IMR-90 (cell line): ENCODE data around the gene LCMT2. TPM values are rescaled to one million over a fixed set of nuclear protein-coding genes. Genes with fewer than 3 reads are reported as not detected.

Experiments
- ATAC-seq: fragments of 200-7000 bp; cut with Tn5 transposase; 2 replicates; pipeline ENCODE4 v1.9.1; 2020; ENCODE audit warnings: low read depth, mild to moderate bottlenecking, moderate library complexity
- BruUV-seq: library from RNA; stranded (reverse); fragments of 400-500 nt; replicated peaks from 2 replicates; lab custom pipeline; 2021; lab: Mats Ljungman, UMichigan
- CTCF ChIA-PET: fragments of 300-600 bp; formaldehyde crosslinking; extraction: SDS; loops from one replicate; lab custom pipeline; 2021; ENCODE audit warnings: antibody characterized with exemption; lab: Yijun Ruan, JAX
- POLR2A ChIA-PET: fragments of 300-600 bp; sonication (Branson Sonifier 250); formaldehyde crosslinking; loops from one replicate; lab custom pipeline; 2022; ENCODE audit warnings: antibody characterized with exemption; ENCODE audit not compliant: unreplicated experiment; lab: Charles Lee
- DNase-seq: peaks from one replicate; pipeline ENCODE4 v3.0.0; 2013
- H2AFZ ChIP-seq: replicated peaks from 2 replicates; pipeline ENCODE3; 2013; ENCODE audit warnings: low read length, mild to moderate bottlenecking; ENCODE audit not compliant: poor library complexity
- H2AK5ac ChIP-seq: 2 replicates; pipeline ENCODE4 v1.6.1; 2013; ENCODE audit warnings: low read depth, low read length, inconsistent platforms
- H2AK9ac ChIP-seq: replicated peaks from 2 replicates; pipeline ENCODE3; 2013; ENCODE audit warnings: mild to moderate bottlenecking, low read depth, low read length, moderate library complexity; ENCODE audit not compliant: poor library complexity
- H2BK120ac ChIP-seq: 2 replicates; pipeline ENCODE4 v1.6.1; 2013; ENCODE audit warnings: low read depth, low read length, inconsistent platforms
- H2BK15ac ChIP-seq: 3 replicates; pipeline ENCODE4 v1.6.1; 2013; ENCODE audit warnings: low read depth, low read length, inconsistent platforms
- H2BK20ac ChIP-seq: 2 replicates; pipeline ENCODE4 v1.6.1; 2013; ENCODE audit warnings: low read depth, mild to moderate bottlenecking, inconsistent platforms, low read length, moderate library complexity
- H2BK5ac ChIP-seq: 2 replicates; pipeline ENCODE4 v1.6.1; 2013; ENCODE audit warnings: mild to moderate bottlenecking, low read depth, low read length, inconsistent platforms; ENCODE audit not compliant: poor library complexity, severe bottlenecking
- H3K14ac ChIP-seq: replicated peaks from 2 replicates; pipeline ENCODE4 v1.6.1; 2013; ENCODE audit warnings: low read depth, low read length, inconsistent platforms
- H3K18ac ChIP-seq: 2 replicates; pipeline ENCODE4 v1.6.1; 2013; ENCODE audit warnings: low read depth, low read length, control low read depth
- H3K23ac ChIP-seq: 2 replicates; pipeline ENCODE4 v1.6.1; 2013; ENCODE audit warnings: low read depth, low read length, inconsistent platforms
- H3K27ac ChIP-seq: 2 replicates; pipeline ENCODE4 v1.5.1; 2013; ENCODE audit warnings: mild to moderate bottlenecking, control low read depth, low read length; ENCODE audit not compliant: insufficient read depth
- H3K27me3 ChIP-seq: 2 replicates; pipeline ENCODE4 v1.6.1; 2013; ENCODE audit warnings: low read length; ENCODE audit not compliant: control insufficient read depth, insufficient read depth
- H3K36me3 ChIP-seq: 2 replicates; pipeline ENCODE4 v1.6.1; 2013; ENCODE audit warnings: low read length, mixed read lengths; ENCODE audit not compliant: control insufficient read depth, insufficient read depth
- H3K4ac ChIP-seq: 2 replicates; pipeline ENCODE4 v1.6.1; 2013; ENCODE audit warnings: low read depth, low read length, inconsistent platforms
- H3K4me1 ChIP-seq: 2 replicates; pipeline ENCODE4 v1.6.1; 2013; ENCODE audit warnings: low read length, mixed read lengths; ENCODE audit not compliant: control insufficient read depth, insufficient read depth
- H3K4me2 ChIP-seq: 2 replicates; pipeline ENCODE4 v1.6.1; 2013; ENCODE audit warnings: low read depth, mild to moderate bottlenecking, control low read depth, low read length, moderate library complexity
- H3K4me3 ChIP-seq: 2 replicates; pipeline ENCODE4 v1.5.1; 2013; ENCODE audit warnings: low read depth, mild to moderate bottlenecking, control low read depth, low read length, moderate library complexity; ENCODE audit not compliant: insufficient read depth
- H3K56ac ChIP-seq: 2 replicates; pipeline ENCODE4 v1.6.1; 2013; ENCODE audit warnings: low read length, inconsistent platforms; ENCODE audit not compliant: insufficient read depth; ENCODE audit errors: extremely low read depth
- H3K79me1 ChIP-seq, 2 experiments: 2 replicates each; pipeline ENCODE4 v1.6.1; 2013; ENCODE audit warnings: low read length in 2 of 2, inconsistent platforms in 1 of 2, low read depth in 1 of 2
- H3K9ac ChIP-seq: 2 replicates; pipeline ENCODE4 v1.6.1; 2013; ENCODE audit warnings: low read depth, low read length, control low read depth
- H3K9me1 ChIP-seq: 2 replicates; pipeline ENCODE4 v1.6.1; 2013; ENCODE audit warnings: low read length, inconsistent platforms; ENCODE audit not compliant: insufficient read depth
- H3K9me3 ChIP-seq: 2 replicates; pipeline ENCODE4 v1.6.1; 2013; ENCODE audit warnings: low read length; ENCODE audit not compliant: control insufficient read depth, insufficient read depth
- H4K20me1 ChIP-seq: 2 replicates; pipeline ENCODE4 v1.6.1; 2013; ENCODE audit warnings: low read length, inconsistent platforms; ENCODE audit not compliant: insufficient read depth
- H4K5ac ChIP-seq: 2 replicates; pipeline ENCODE4 v1.6.1; 2013; ENCODE audit warnings: mild to moderate bottlenecking, low read depth, low read length, control low read depth
- H4K8ac ChIP-seq, 2 experiments: 2 replicates each; pipeline ENCODE4 v1.6.1; 2013; ENCODE audit warnings: low read depth in 2 of 2, low read length in 2 of 2, control low read depth in 1 of 2, inconsistent platforms in 1 of 2
- H4K91ac ChIP-seq: 2 replicates; pipeline ENCODE4 v1.6.1; 2013; ENCODE audit warnings: low read depth, low read length, inconsistent platforms; ENCODE audit not compliant: insufficient read depth
- POLR2A ChIP-seq: IDR thresholded peaks from 2 replicates; pipeline ENCODE4 v1.6.1; 2012; ENCODE audit warnings: mild to moderate bottlenecking, low read depth, low read length
- WGBS, 2 experiments: methylation state at CpG; one replicate each; pipeline versions ENCODE4 v1.1.5 to v1.1.7; 2013; ENCODE audit warnings: missing lambda C conversion rate in 2 of 2; ENCODE audit not compliant: insufficient read length in 1 of 2; ENCODE audit errors: extremely low coverage in 2 of 2; 5-methylcytosine and 5-hydroxymethylcytosine counted together
- dilution Hi-C: fragments of 300-500 bp; cut with HindIII; formaldehyde crosslinking; loops from one replicate; pipeline ENCODE4 v1.14.3; 2018; ENCODE audit warnings: low sequenced_read_pairs; ENCODE audit not compliant: unreplicated experiment
- in situ Hi-C: fragments of 300-500 bp; cut with MboI; formaldehyde crosslinking; loops from 3 replicates; pipeline ENCODE4 v1.14.3; 2019; ENCODE audit warnings: low sequenced_read_pairs, inconsistent platforms, mixed read lengths
- intact Hi-C: fragments of 100-400 bp; cut with micrococcal nuclease; formaldehyde crosslinking; loops from 2 replicates; pipeline ENCODE4 v1.10.0; 2022
- polyA plus RNA-seq, 3 experiments: library from polyadenylated mRNA; depleted of rRNA; stranded (reverse); fragments of >200 nt; gene quantifications; 2 replicates each; pipeline ENCODE4 v1.2.3, GENCODE V29; 2012; ENCODE audit warnings: low replicate concordance in 1 of 3
- total RNA-seq: library from RNA; depleted of rRNA; stranded (reverse); fragments of >200 nt; gene quantifications from 2 replicates; pipeline ENCODE4 v1.2.3, GENCODE V29; 2012

LCMT2 gene
- total and polyA plus RNA-seq, 2 of the 4 experiments (the other 2 are of a cell fraction) = 5.8 to 12.2 TPM

DNA sequence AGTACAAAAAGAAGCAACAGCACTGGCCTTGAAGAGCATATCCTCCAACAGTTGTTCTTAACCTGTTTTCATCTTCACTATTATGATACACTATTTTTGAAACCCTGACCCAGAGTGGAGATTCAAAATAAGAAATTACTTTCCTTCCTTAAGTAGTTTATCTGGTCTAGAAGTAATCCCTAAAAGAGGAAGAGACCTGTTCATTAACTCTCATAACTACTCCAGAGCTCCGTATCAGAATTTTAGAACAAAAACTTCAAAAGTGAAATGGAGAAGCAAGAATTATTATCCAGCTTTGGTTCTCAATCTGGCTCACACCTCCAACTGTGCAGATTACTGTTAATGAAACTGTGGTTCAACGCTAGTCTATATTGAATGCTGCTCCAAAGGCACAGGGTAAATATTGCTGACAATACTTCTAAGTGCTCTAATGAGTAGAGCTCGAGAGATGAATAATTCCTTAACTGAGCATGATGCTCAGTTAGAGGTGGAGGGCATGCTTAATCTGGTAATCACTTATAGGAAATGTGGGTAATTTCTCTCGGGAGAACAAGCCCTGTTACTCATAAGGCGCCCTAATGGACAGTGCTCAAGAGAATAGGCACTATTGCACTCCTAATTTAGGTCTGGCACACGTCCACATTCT is 5.2 kb downstream of the LCMT2 start:
- Histone ChIP-seq H2AK9ac (no peak overlapping the region), H3K9me1 (peaks cover 2% of the 10 kb centered on the region; the same call in 1 of the 2 replicates), H3K4me3 (no peak overlapping the region), H3K27ac (no peak overlapping the region), H4K8ac (no peak overlapping the region), H2AK5ac (no peak overlapping the region), H3K18ac (no peak overlapping the region), H3K79me1 (peaks cover 17 to 23% of the 10 kb centered on the region in 2 experiments), H3K23ac (no peak overlapping the region), H2BK15ac (no peak overlapping the region), H3K36me3 (peaks cover 4% of the 10 kb centered on the region), H3K56ac (no peak overlapping the region), H4K20me1 (no peaks in the 10 kb centered on the region), H4K5ac (no peak overlapping the region), H2BK20ac (no peak overlapping the region), H3K4me1 (peaks cover 9% of the 10 kb centered on the region), H2AFZ (no peak overlapping the region), H3K9ac (no peak overlapping the region), H2BK120ac (no peak overlapping the region), H2BK5ac (no peak overlapping the region), H3K4ac (no peak overlapping the region), H3K27me3 (peaks cover 8% of the 10 kb centered on the region), H3K4me2 (no peak overlapping the region), H3K14ac (no peak overlapping the region), H3K9me3 (no peaks in the 10 kb centered on the region), H4K91ac (no peak overlapping the region)
- no TSS peak for BruUV-seq
- intact Hi-C loops = no loop called here
- TF ChIP-seq POLR2A = no peak
- dilution Hi-C loops = no loop called here
- in situ Hi-C loops = no loop called here
- CTCF ChIA-PET = no interaction called here
- DNase-seq = no peak
- no CpG with 5 or more reads among the region's 6 CpGs for WGBS, 2 experiments
- POLR2A ChIA-PET = no interaction called here
- ATAC-seq = no peak
